Left lung (tissue), 10 donors: Measurements from ENCODE around the gene COMMD4. TPM values are rescaled to one million over a fixed set of nuclear protein-coding genes. Genes with fewer than 3 reads are reported as not detected.

Experiments used
- ATAC-seq: fragments of 200-7000 bp; cut with Tn5 transposase; one replicate; pipeline ENCODE4 v1.9.1; 2020; ENCODE audit warnings: moderate library complexity
- DNase-seq, 4 donors: peaks; one replicate each; pipeline ENCODE4 v3.0.0-alpha.2; 2013 to 2020
- H3K27ac ChIP-seq, 2 donors: fragments of 200-600 bp; sonication (generic) in 1 of 2; one replicate each; pipeline versions ENCODE4 v1.5.0 to v1.8.0; 2020 to 2021
- H3K27me3 ChIP-seq, 2 donors: fragments of 200-600 bp; sonication (generic) in 1 of 2; one replicate each; pipeline versions ENCODE4 v1.5.0 to v1.8.0; 2020 to 2021
- H3K36me3 ChIP-seq, 2 donors: fragments of 200-600 bp; sonication (generic) in 1 of 2; one replicate each; pipeline versions ENCODE4 v1.5.0 to v1.8.0; 2020 to 2021
- H3K4me1 ChIP-seq, 2 donors: fragments of 200-600 bp; one replicate each; pipeline ENCODE4 v1.8.0; 2021
- H3K4me3 ChIP-seq, 2 donors: fragments of 200-600 bp; sonication (generic) in 1 of 2; one replicate each; pipeline versions ENCODE4 v1.5.0 to v1.8.0; 2020 to 2021; ENCODE audit warnings: mild to moderate bottlenecking in 1 of 2
- H3K9me3 ChIP-seq, 2 donors: fragments of 200-600 bp; sonication (generic) in 1 of 2; one replicate each; pipeline versions ENCODE4 v1.5.0 to v1.8.0; 2020 to 2021
- CTCF ChIP-seq, 2 donors: fragments of 200-600 bp; sonication (generic) in 1 of 2; IDR thresholded peaks; one replicate each; pipeline versions ENCODE4 v1.5.0 to v1.8.0; 2021; ENCODE audit warnings: antibody characterized with exemption in 2 of 2
- intact Hi-C, 2 donors: fragments of 100-400 bp; cut with DNase I; formaldehyde crosslinking; loops; one replicate each; pipeline versions ENCODE4 v1.11.2 to v1.14.2; 2022
- polyA plus RNA-seq, 6 donors: library from polyadenylated mRNA; unstranded; fragments of 120-200 nt; gene quantifications; one replicate each; pipeline ENCODE4 v1.2.1, GENCODE V29; 2013; ENCODE audit not compliant: insufficient read length in 6 of 6
- total RNA-seq, 2 donors: library from RNA; stranded (reverse); fragmentation: NEBNext Ultra II Directional; extraction: Animal tissue kit (Norgen Biotek cat#: 25700); gene quantifications; one replicate each; pipeline ENCODE4 v1.2.1, GENCODE V29; 2021
- donor health status: DM: no; HTN: yes; CAD: no.
- donor health status: DM: no; HTN: no; CAD: no.

Gene COMMD4
- total and polyA plus RNA-seq, 8 donors, result 71.4 to 97.2 (median 76.2) TPM

GRCh38 chr15:75354454-75354853, 18.6 kb downstream of the COMMD4 start:
- Histone ChIP-seq H3K36me3 (peaks cover 0 to 56% of the 10 kb centered on the region in 2 donors), H3K4me3 (no peak overlapping the region), H3K27me3 (no peaks in the 10 kb centered on the region), H3K27ac (no peak overlapping the region), H3K4me1 (peaks cover 0 to 13% of the 10 kb centered on the region in 2 donors), H3K9me3 (no peaks in the 10 kb centered on the region)
- DNase-seq, result no peak
- ATAC-seq, result no peak
- intact Hi-C loops, result no loop called here
- TF ChIP-seq CTCF (IDR thresholded peaks at IDR 0.05), result no peak

GRCh38 chr15:75355369-75355768, 19.5 kb downstream of the COMMD4 start:
- no peaks in the 10 kb centered on the region for H3K9me3 ChIP-seq
- H3K27me3 ChIP-seq, result no peaks in the 10 kb centered on the region
- intact Hi-C loops, result no loop called here
- DNase-seq, result no peak
- H3K27ac ChIP-seq, result no peak overlapping the region
- no peak for TF ChIP-seq CTCF (IDR thresholded peaks at IDR 0.05)
- H3K4me3 ChIP-seq, result no peak overlapping the region
- peaks cover 0 to 4% of the 10 kb centered on the region in 2 donors for H3K4me1 ChIP-seq
- peaks cover 0 to 65% of the 10 kb centered on the region in 2 donors for H3K36me3 ChIP-seq
- no peak for ATAC-seq

GRCh38 chr15:75356006-75356405, 20.1 kb downstream of the COMMD4 start:
- H3K27me3 ChIP-seq, result no peaks in the 10 kb centered on the region
- no peaks in the 10 kb centered on the region for H3K4me1 ChIP-seq
- intact Hi-C loops, result no loop called here
- H3K36me3 ChIP-seq, result peaks cover 0 to 72% of the 10 kb centered on the region in 2 donors
- ATAC-seq (no peak), DNase-seq (no peak)
- H3K27ac ChIP-seq, result no peak overlapping the region
- H3K4me3 ChIP-seq, result no peak overlapping the region
- no peaks in the 10 kb centered on the region for H3K9me3 ChIP-seq
- no peak for TF ChIP-seq CTCF (IDR thresholded peaks at IDR 0.05)

- Histone ChIP-seq H3K9me3 (no peaks in the 10 kb centered on the region), H3K4me1 (no peaks in the 10 kb centered on the region), H3K36me3 (peaks cover 0 to 77% of the 10 kb centered on the region in 2 donors), H3K27ac (no peak overlapping the region), H3K27me3 (no peaks in the 10 kb centered on the region), H3K4me3 (no peak overlapping the region)
- no peak for TF ChIP-seq CTCF (IDR thresholded peaks at IDR 0.05)
- intact Hi-C loops, result no loop called here
- DNase-seq (no peak), ATAC-seq (no peak)
Measured at GRCh38 chr15:75356517-75356916, 20.7 kb downstream of the COMMD4 start.

- Histone ChIP-seq H3K9me3 (no peaks in the 10 kb centered on the region), H3K4me3 (no peak overlapping the region), H3K27me3 (no peaks in the 10 kb centered on the region), H3K27ac (no peak overlapping the region), H3K36me3 (peaks cover 0 to 93% of the 10 kb centered on the region in 2 donors), H3K4me1 (no peaks in the 10 kb centered on the region)
- no peak for TF ChIP-seq CTCF (IDR thresholded peaks at IDR 0.05)
- intact Hi-C loops, result no loop called here
- no peak for ATAC-seq
- no peak for DNase-seq
Measured at GRCh38 chr15:75357976-75358673, 22.3 kb downstream of the COMMD4 start.
